Hepatocyte (in vitro differentiated cells): Measurements from ENCODE around the gene EXOC3L4.

Experiments
- EZH2 ChIP-seq: fragments of 200-600 bp; sonication (generic); IDR thresholded peaks from 2 replicates; pipeline ENCODE4 v1.6.1; 2016; ENCODE audit warnings: antibody characterized with exemption, mild to moderate bottlenecking, borderline replicate concordance
- EZH2phosphoT487 ChIP-seq: fragments of 200-600 bp; sonication (generic); IDR thresholded peaks from one replicate; pipeline ENCODE4 v1.6.1; 2018; ENCODE audit warnings: antibody characterized with exemption, mild to moderate bottlenecking, low read depth, moderate library complexity; ENCODE audit not compliant: unreplicated experiment, severe bottlenecking
- TF ChIP-seq, protein P1 (sequence below): fragments of 200-600 bp; sonication (generic); IDR thresholded peaks from 2 replicates; pipeline ENCODE4 v1.5.1; 2016; ENCODE audit warnings: antibody characterized with exemption, mild to moderate bottlenecking; ENCODE audit not compliant: poor library complexity

DNA sequence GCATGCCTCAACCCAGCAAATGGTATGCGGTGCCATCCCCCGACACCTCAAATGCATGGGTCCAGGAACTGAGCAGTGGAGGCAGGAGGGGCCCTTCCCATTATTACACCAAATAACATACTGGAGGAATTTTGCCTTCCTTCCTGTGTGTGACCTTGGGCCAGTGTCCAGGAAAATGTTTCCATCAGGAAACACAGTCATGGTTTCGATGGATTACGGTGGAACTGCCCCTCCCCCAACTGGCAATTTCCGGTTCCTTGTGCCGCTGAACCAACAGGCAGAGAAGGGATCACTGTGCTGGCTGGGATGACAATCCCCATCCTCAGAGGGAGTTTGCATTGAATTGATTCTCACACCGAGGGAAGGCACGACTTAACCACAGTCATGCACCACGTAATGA is 28.1 kb upstream of the EXOC3L4 start:
- TF ChIP-seq, protein P1, sequence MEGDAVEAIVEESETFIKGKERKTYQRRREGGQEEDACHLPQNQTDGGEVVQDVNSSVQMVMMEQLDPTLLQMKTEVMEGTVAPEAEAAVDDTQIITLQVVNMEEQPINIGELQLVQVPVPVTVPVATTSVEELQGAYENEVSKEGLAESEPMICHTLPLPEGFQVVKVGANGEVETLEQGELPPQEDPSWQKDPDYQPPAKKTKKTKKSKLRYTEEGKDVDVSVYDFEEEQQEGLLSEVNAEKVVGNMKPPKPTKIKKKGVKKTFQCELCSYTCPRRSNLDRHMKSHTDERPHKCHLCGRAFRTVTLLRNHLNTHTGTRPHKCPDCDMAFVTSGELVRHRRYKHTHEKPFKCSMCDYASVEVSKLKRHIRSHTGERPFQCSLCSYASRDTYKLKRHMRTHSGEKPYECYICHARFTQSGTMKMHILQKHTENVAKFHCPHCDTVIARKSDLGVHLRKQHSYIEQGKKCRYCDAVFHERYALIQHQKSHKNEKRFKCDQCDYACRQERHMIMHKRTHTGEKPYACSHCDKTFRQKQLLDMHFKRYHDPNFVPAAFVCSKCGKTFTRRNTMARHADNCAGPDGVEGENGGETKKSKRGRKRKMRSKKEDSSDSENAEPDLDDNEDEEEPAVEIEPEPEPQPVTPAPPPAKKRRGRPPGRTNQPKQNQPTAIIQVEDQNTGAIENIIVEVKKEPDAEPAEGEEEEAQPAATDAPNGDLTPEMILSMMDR: no peak
- TF ChIP-seq EZH2phosphoT487 (no peak), EZH2 (no peak)
